Naive thymus-derived CD8-positive, alpha-beta T cell (primary cell): ENCODE data around the gene SUSD4. TPM values are rescaled to one million over a fixed set of nuclear protein-coding genes. Genes with fewer than 3 reads are reported as not detected.

Experiments
- ATAC-seq, 2 donors: fragments of 150-1000 bp; cut with Tn5 transposase in 1 of 2; sonication (Bioruptor Pico), chemical (Tn5 transposase) in 1 of 2; 1 replicate in 1 of 2; 2 replicates in 1 of 2; pipeline ENCODE4 v1.10.0; 2021; ENCODE audit warnings: mild to moderate bottlenecking in 2 of 2, moderate library complexity in 2 of 2
- POLR2A ChIA-PET: fragments of 350-600 bp; sonication (Branson Sonifier 250); formaldehyde crosslinking; loops from one replicate; lab custom pipeline; 2021; ENCODE audit warnings: antibody characterized with exemption; lab: Charles Lee
- DNase-seq, 10 donors: peaks; one replicate each; pipeline versions ENCODE4 v3.0.0 to v3.0.0-alpha.2; 2020 to 2022
- H3K27ac Mint-ChIP-seq, 10 donors: one replicate each; pipeline ENCODE4 v1.8.0; 2020 to 2022; ENCODE audit warnings: mild to moderate bottlenecking in 10 of 10, mixed read lengths in 10 of 10, moderate library complexity in 4 of 10, inconsistent platforms in 1 of 10
- H3K27me3 Mint-ChIP-seq, 5 donors: one replicate each; pipeline ENCODE4 v1.8.0; 2021 to 2022; ENCODE audit warnings: mixed read lengths in 5 of 5
- H3K36me3 Mint-ChIP-seq, 3 donors: one replicate each; pipeline ENCODE4 v1.8.0; 2020 to 2022; ENCODE audit warnings: mixed read lengths in 3 of 3, mild to moderate bottlenecking in 2 of 3, inconsistent platforms in 1 of 3
- H3K4me1 Mint-ChIP-seq, 4 donors: one replicate each; pipeline ENCODE4 v1.8.0; 2021 to 2022; ENCODE audit warnings: mixed read lengths in 4 of 4
- H3K4me3 Mint-ChIP-seq, 10 donors: one replicate each; pipeline ENCODE4 v1.8.0; 2020 to 2022; ENCODE audit warnings: mild to moderate bottlenecking in 10 of 10, mixed read lengths in 10 of 10, moderate library complexity in 6 of 10, inconsistent platforms in 1 of 10
- H3K9me3 Mint-ChIP-seq, 9 donors: one replicate each; pipeline ENCODE4 v1.8.0; 2020 to 2022; ENCODE audit warnings: mixed read lengths in 9 of 9, mild to moderate bottlenecking in 3 of 9, inconsistent platforms in 1 of 9, moderate library complexity in 1 of 9
- polyA plus RNA-seq, 3 donors: library from polyadenylated mRNA; unstranded; fragments of 300-500 nt; fragmentation: Illumina TruSeq; gene quantifications; one replicate each; pipeline ENCODE4 v1.2.3, GENCODE V29; 2021
- total RNA-seq, 8 experiments: library from RNA in 2 of 8; stranded (reverse) in 2 of 8; gene quantifications; one replicate each; pipeline ENCODE4 v1.2.3 and lab custom pipeline; 2021 to 2026

The SUSD4 gene
- total and polyA plus RNA-seq, 5 experiments from 2014 or later: 0.52 to 7.8 (median 2.6) TPM

DNA sequence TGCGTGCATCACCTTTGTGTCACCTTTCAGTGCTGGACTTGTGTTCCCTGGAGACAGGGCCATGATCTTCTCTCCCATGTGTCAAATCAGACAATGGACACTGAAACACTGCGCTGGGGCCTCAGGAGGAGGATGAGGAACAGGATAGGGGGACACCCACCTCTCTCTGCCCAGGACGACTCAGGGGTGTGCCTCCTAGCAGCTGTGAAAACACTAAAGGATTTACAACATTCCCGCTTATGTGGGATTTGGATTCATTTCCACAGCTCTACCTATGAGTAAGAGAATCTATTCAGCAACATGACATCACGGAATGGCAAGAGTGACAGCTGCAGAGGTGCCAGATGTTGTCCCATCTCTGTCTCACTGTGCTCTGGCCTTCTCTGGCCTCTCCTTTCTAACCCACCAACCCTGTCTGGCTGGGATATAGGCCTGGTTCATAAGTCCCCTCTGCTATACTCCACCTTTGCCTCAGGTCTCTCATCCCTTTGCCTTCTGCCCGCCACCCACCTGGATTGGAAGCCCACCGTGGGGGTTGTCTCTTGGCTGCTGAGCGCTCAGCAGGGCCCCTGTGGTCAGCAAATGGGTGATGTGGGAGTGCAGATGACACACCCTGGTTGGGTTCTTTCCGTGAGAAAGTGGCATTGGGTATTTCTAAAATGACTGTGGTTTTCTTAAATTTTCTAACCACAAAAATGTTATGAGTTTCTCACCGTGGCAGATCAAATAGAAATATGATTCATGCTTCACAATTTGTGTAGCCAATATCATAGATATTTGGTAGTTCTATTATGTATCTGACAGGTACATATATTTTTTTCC lies 173.9 kb downstream of the SUSD4 start:
- peak in 5 of 10 donors; percentile 16 to 39 (median 17) for DNase-seq
- Mint-ChIP-seq H3K9me3 (peaks cover 0 to 10% (median 0%) of the 10 kb centered on the region in 9 donors), H3K36me3 (no peaks in the 10 kb centered on the region), H3K27me3 (no peaks in the 10 kb centered on the region), H3K4me3 (peak overlapping the region in 9 of 10 donors; percentile 34 to 70 (median 61)), H3K27ac (peak overlapping the region; percentile 42 to 87 (median 77)), H3K4me1 (peaks cover 19 to 57% (median 45%) of the 10 kb centered on the region in 4 donors)
- ATAC-seq: peak; percentile 78 to 85
- POLR2A ChIA-PET: no interaction called here

DNA sequence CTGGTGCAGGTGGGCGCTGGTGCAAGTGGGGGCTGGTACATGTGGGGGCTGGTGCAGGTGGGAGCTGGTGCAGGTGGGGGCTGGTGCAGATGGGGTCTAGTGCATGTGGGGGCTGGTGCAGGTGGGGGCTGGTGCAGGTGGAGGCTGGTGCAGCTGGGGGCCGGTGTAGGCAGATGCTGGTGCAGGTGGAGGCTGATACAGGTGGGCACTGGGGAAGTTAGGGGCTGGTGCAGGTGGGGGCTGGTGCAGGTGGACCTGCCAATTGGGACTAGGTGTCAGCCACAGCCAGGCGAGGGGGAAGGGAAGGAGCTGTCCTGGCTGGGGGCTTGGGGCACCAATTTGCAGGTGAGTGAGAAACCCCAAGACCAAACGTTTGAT lies 174.5 kb downstream of the SUSD4 start:
- no peak for ATAC-seq
- POLR2A ChIA-PET: no interaction called here
- Mint-ChIP-seq H3K9me3 (peaks cover 0 to 10% (median 0%) of the 10 kb centered on the region in 9 donors), H3K27me3 (no peaks in the 10 kb centered on the region), H3K4me3 (peak overlapping the region in 4 of 10 donors; percentile 0 to 66 (median 60)), H3K36me3 (no peaks in the 10 kb centered on the region), H3K27ac (peak overlapping the region in 4 of 10 donors; percentile 42 to 79 (median 72)), H3K4me1 (peaks cover 19 to 54% (median 45%) of the 10 kb centered on the region in 4 donors)
- DNase-seq: no peak

- peaks cover 19 to 54% (median 48%) of the 10 kb centered on the region in 4 donors for H3K4me1 Mint-ChIP-seq
- DNase-seq: no peak
- POLR2A ChIA-PET: interaction anchor here (0.7 kb wide), 1 partner anchor 162 kb away, joined by 5 read pairs; no protein-coding TSS in a partner anchor
- H3K27me3 Mint-ChIP-seq: no peaks in the 10 kb centered on the region
- peak overlapping the region in 6 of 10 donors; percentile 21 to 60 (median 35) for H3K4me3 Mint-ChIP-seq
- ATAC-seq: no peak
- H3K9me3 Mint-ChIP-seq: peaks cover 0 to 10% (median 0%) of the 10 kb centered on the region in 9 donors
- H3K27ac Mint-ChIP-seq: peak overlapping the region in 4 of 10 donors; percentile 6 to 49 (median 34)
- no peaks in the 10 kb centered on the region for H3K36me3 Mint-ChIP-seq
These were observed 175.2 kb downstream of the SUSD4 start for GRCh38 chr1:223188618-223189356.

DNA sequence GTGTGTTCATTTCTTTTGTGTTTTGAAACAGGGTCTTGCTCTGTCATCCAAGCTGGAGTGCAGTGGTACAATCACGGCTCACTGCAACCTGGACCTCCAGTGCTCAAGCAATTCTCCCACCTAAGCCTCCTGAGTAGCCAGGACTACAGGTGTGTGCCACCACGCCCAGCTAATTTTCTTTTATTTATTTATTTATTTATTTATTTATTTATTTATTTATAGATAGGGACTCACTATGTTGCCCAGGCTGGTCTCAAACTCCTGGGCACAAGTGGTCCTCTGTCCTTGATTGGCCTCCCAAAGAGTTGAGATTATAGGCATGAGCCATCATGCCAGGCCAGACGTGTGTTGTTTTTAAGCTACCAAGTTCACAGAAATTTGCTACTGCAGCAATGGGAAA lies 177.2 kb downstream of the SUSD4 start:
- Mint-ChIP-seq H3K27ac (no peak overlapping the region), H3K4me1 (peaks cover 22 to 61% (median 49%) of the 10 kb centered on the region in 4 donors), H3K27me3 (peaks cover 0 to 1% (median 0%) of the 10 kb centered on the region in 5 donors), H3K9me3 (peaks cover 0 to 10% (median 0%) of the 10 kb centered on the region in 9 donors), H3K4me3 (no peak overlapping the region), H3K36me3 (no peaks in the 10 kb centered on the region)
- POLR2A ChIA-PET: no interaction called here
- ATAC-seq: no peak
- DNase-seq: no peak

DNA sequence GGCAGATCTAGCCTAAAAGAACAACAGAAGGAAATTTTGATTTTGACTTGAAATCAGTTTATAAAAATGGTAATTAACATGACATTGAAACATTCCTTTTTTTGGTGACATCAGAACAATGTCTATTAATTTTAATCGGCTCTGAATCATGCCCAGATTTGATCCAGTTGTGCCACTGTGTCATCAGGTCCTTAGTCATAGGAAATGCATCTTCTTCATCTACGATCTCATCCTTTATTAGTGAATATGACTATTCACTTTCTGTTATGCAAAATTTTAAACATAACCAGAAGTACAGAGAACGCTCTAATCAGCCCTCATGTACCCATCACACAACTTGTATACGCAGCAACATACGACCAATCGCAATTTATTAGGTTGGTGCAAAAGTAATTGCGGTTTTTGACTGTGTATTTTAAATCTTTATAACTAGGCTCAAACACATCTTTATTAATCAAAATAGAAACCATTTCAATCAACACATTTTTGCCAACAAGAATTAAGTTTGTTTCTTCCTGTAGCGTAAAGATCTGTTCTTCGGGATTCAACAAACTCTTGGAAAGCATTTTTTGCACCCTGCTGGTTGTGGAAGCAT lies 180.6 kb downstream of the SUSD4 start:
- POLR2A ChIA-PET: no interaction called here
- no peak overlapping the region for H3K27ac Mint-ChIP-seq
- no peak for ATAC-seq
- H3K4me3 Mint-ChIP-seq: peak overlapping the region in 1 of 10 donors; percentile 32
- H3K9me3 Mint-ChIP-seq: peaks cover 0 to 4% (median 0%) of the 10 kb centered on the region in 9 donors
- no peaks in the 10 kb centered on the region for H3K36me3 Mint-ChIP-seq
- H3K4me1 Mint-ChIP-seq: peaks cover 11 to 58% (median 37%) of the 10 kb centered on the region in 4 donors
- H3K27me3 Mint-ChIP-seq: peaks cover 0 to 4% (median 0%) of the 10 kb centered on the region in 5 donors
- DNase-seq: no peak

DNA sequence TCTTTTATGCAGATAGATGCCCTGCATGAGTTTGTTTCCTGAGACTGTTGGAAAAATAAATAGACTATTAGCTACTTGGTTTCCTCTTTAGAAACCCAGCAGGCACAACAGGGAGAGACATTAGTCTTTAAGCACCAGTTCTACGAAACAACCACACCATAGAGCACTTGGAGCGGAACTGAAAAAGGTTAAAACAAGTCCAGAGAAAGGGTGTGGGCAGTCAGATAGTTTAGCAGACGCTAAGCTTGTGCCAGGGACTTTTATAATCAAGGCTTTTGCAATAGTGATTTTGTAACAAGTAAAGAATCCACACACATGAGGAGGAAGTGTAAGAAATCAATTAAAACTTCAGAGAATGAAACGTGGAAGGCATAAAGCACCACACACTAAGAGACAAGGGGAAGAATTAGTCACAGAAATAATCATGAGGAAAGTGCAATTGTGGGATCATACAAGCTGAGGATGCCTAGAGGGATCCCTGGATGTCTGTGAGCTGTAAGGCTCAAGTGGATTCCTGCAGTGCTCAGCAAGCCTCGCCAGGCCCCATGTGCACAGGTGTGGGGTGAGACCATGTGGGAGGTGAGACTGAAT lies 183.2 kb downstream of the SUSD4 start:
- H3K4me3 Mint-ChIP-seq: no peak overlapping the region
- POLR2A ChIA-PET: no interaction called here
- ATAC-seq (no peak), DNase-seq (no peak)
- H3K27me3 Mint-ChIP-seq: peaks cover 0 to 4% (median 0%) of the 10 kb centered on the region in 5 donors
- peaks cover 0 to 1% (median 0%) of the 10 kb centered on the region in 9 donors for H3K9me3 Mint-ChIP-seq
- peaks cover 12 to 60% (median 36%) of the 10 kb centered on the region in 4 donors for H3K4me1 Mint-ChIP-seq
- H3K27ac Mint-ChIP-seq: peak overlapping the region in 1 of 10 donors; percentile 20
- no peaks in the 10 kb centered on the region for H3K36me3 Mint-ChIP-seq

- no peak for ATAC-seq
- Mint-ChIP-seq H3K27ac (no peak overlapping the region), H3K4me3 (no peak overlapping the region), H3K27me3 (peaks cover 0 to 4% (median 0%) of the 10 kb centered on the region in 5 donors), H3K36me3 (no peaks in the 10 kb centered on the region), H3K4me1 (peaks cover 15 to 58% (median 36%) of the 10 kb centered on the region in 4 donors), H3K9me3 (no peaks in the 10 kb centered on the region)
- POLR2A ChIA-PET: no interaction called here
- no peak for DNase-seq
These were observed 184.2 kb downstream of the SUSD4 start for GRCh38 chr1:223179786-223180185.

GRCh38 chr1:223179280-223179679 lies 184.7 kb downstream of the SUSD4 start:
- POLR2A ChIA-PET: no interaction called here
- no peak for DNase-seq

GRCh38 chr1:223177681-223178080 lies 186.3 kb downstream of the SUSD4 start:
- ATAC-seq: no peak
- peaks cover 15 to 42% (median 33%) of the 10 kb centered on the region in 4 donors for H3K4me1 Mint-ChIP-seq
- POLR2A ChIA-PET: no interaction called here
- peaks cover 0 to 2% (median 0%) of the 10 kb centered on the region in 9 donors for H3K9me3 Mint-ChIP-seq
- no peak for DNase-seq
- H3K27ac Mint-ChIP-seq: peak overlapping the region in 2 of 10 donors; percentile 9 to 73
- peaks cover 0 to 4% (median 0%) of the 10 kb centered on the region in 5 donors for H3K27me3 Mint-ChIP-seq
- H3K36me3 Mint-ChIP-seq: no peaks in the 10 kb centered on the region
- H3K4me3 Mint-ChIP-seq: no peak overlapping the region

More at GRCh38 chr1:223179280-223179679, 184.7 kb downstream of the SUSD4 start:
- Mint-ChIP-seq H3K36me3 (no peaks in the 10 kb centered on the region), H3K4me1 (peaks cover 15 to 57% (median 36%) of the 10 kb centered on the region in 4 donors), H3K4me3 (no peak overlapping the region), H3K27me3 (peaks cover 0 to 4% (median 0%) of the 10 kb centered on the region in 5 donors), H3K9me3 (no peaks in the 10 kb centered on the region), H3K27ac (no peak overlapping the region)
- ATAC-seq: no peak

- Mint-ChIP-seq H3K9me3 (peaks cover 0 to 4% (median 0%) of the 10 kb centered on the region in 9 donors), H3K4me1 (peaks cover 10 to 29% (median 22%) of the 10 kb centered on the region in 4 donors), H3K4me3 (no peak overlapping the region), H3K27me3 (peaks cover 0 to 3% (median 0%) of the 10 kb centered on the region in 5 donors), H3K36me3 (no peaks in the 10 kb centered on the region), H3K27ac (no peak overlapping the region)
- no peak for DNase-seq
- no peak for ATAC-seq
- POLR2A ChIA-PET: no interaction called here
These were observed 187.5 kb downstream of the SUSD4 start for GRCh38 chr1:223176437-223176836.

- Mint-ChIP-seq H3K27ac (peak overlapping the region in 2 of 10 donors; percentile 8 to 57), H3K4me3 (peak overlapping the region in 1 of 10 donors; percentile 18), H3K27me3 (peaks cover 0 to 3% (median 0%) of the 10 kb centered on the region in 5 donors), H3K36me3 (no peaks in the 10 kb centered on the region), H3K9me3 (peaks cover 0 to 4% (median 0%) of the 10 kb centered on the region in 9 donors), H3K4me1 (peaks cover 8 to 22% (median 16%) of the 10 kb centered on the region in 4 donors)
- ATAC-seq (no peak), DNase-seq (no peak)
- POLR2A ChIA-PET: interaction anchor here (0.6 kb wide), 1 partner anchor 356 kb away, joined by 3 read pairs; no protein-coding TSS in a partner anchor
These were observed 188.3 kb downstream of the SUSD4 start for GRCh38 chr1:223175633-223176032.

DNA sequence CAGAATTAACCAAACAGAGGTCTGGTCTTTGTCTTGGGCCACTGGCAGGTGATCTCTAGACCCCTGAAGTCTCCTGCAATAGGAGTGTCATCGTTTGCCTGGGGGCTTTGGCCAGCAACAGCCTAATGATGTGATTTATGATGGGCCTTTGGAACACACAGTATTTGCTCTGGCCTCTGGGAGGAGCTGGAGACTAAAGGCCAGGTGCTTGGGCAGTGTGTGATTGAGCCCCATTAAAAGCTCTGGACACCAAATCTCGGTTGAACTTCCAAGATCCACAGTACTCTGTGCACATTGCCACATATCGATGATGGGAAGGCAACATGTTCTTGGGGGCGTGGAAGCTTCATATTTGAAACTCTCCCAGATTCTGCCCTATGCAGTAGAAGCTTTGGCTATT lies 188.9 kb downstream of the SUSD4 start:
- H3K4me1 Mint-ChIP-seq: peaks cover 8 to 21% (median 14%) of the 10 kb centered on the region in 4 donors
- H3K27ac Mint-ChIP-seq: no peak overlapping the region
- POLR2A ChIA-PET: no interaction called here
- H3K36me3 Mint-ChIP-seq: no peaks in the 10 kb centered on the region
- no peak overlapping the region for H3K4me3 Mint-ChIP-seq
- no peak for DNase-seq
- H3K9me3 Mint-ChIP-seq: peaks cover 0 to 4% (median 2%) of the 10 kb centered on the region in 9 donors
- peaks cover 0 to 3% (median 0%) of the 10 kb centered on the region in 5 donors for H3K27me3 Mint-ChIP-seq
- ATAC-seq: no peak
